ENCODE measurements around the gene GJB6.
"Not testable (repeated sequence)": the region's sequence is repeated elsewhere in the genome, so short reads cannot be mapped to it uniquely, and the experiment has no call there.

Gene GJB6

GRCh38 chr13:20231839-20232555, at the start of gene GJB6:
Gene GJB6, minus strand, starts transcription at chr13:20232319. Its CDS starts 8,839 bp downstream, at chr13:20223480.
- ATAC-seq: peak; percentile 63
- peak; percentile 49 for DNase-seq

DNA sequence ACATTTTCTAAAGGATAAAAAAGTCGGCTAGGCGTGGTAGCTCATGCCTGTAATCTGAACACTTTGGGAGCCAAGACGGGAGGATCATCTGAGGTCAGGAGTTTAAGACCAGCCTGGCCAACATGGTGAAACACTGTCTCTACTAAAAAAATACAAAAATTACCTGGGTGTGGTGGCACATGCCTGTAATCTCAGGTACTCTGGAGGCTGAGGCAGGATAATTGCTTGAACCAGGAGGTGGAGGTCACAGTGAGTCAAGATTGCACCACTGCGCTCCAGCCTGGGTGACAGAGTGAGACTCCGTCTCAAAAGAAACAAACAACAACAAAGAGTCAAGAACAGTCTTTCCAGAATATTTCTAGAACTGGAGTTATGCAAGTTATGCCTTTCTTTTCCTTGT, 44.8 kb upstream of the GJB6 start:
- ATAC-seq, DNase-seq: not testable (repeated sequence)

DNA sequence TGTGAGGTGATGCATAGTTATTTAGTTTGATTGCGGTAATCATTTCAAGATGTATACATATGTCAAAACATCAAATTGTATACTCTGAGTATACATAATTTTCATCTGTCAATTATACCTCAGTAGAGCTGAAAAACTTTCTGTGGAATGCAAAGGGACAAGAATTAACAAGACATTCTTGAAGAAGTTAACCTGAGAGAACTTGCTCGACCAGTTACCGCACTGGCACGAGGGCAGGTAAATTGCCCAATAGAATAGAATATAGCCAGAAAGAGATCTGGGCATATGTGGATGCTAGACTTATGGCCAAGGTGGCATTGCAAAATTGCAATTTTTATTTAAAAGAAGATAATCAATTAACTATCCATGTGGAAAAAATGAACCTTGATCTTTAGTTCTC, 42.3 kb upstream of the GJB6 start:
- DNase-seq: no peak
- no peak for ATAC-seq

DNA sequence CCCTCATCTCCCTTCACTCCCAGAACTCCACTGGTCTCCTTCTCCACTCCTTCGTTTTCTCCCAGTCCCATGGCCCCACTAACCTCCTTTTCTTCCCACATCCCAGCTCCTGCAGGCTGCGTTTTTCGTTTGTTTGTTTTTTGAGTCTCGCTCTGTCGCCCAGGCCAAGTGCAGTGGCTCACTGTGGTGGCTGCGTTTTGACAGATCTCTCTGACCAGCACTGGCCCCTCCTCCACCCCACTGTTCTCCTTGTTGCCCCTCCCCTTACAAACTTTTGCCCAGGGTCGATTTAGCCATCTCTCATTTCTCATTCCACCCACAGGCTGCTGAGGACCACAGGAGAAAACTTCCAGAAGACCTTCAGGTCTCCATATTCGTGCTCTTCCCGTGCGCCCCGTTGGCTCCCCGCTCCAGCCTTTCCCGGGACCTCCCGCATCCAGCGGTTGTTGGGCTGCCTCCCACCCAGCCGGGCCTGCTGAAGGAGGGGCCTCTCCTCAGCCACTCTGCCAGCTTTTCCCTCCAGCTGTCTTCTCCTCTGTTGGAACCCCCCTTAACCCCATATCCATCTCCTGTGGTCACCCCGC, 40.6 kb upstream of the GJB6 start:
- no peak for DNase-seq
- no peak for ATAC-seq

GRCh38 chr13:20272104-20272503, 40.0 kb upstream of the GJB6 start:
- ATAC-seq: no peak
- no peak for DNase-seq

DNA sequence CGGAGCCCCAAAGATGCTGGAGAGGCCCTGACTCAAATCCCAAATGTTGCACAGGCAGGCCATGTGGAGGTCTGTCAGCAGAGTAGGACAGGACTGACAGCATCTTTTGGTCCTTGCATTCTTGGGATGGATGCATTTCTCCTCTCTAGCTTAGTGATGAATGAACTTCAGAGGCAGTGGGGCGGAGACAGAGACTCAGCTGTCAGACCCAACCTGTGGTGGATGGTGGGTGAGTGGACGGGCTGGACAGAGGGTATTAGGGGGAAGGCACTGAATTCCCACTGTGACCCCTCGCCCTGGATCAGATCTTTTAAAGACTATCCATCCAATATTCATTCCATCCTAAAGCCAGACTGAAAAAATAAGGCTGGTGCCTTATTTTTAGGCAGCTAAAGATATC, 39.3 kb upstream of the GJB6 start:
- DNase-seq (no peak), ATAC-seq (no peak)

GRCh38 chr13:20270163-20270865, 38.2 kb upstream of the GJB6 start:
- no peak for DNase-seq
- no peak for ATAC-seq

DNA sequence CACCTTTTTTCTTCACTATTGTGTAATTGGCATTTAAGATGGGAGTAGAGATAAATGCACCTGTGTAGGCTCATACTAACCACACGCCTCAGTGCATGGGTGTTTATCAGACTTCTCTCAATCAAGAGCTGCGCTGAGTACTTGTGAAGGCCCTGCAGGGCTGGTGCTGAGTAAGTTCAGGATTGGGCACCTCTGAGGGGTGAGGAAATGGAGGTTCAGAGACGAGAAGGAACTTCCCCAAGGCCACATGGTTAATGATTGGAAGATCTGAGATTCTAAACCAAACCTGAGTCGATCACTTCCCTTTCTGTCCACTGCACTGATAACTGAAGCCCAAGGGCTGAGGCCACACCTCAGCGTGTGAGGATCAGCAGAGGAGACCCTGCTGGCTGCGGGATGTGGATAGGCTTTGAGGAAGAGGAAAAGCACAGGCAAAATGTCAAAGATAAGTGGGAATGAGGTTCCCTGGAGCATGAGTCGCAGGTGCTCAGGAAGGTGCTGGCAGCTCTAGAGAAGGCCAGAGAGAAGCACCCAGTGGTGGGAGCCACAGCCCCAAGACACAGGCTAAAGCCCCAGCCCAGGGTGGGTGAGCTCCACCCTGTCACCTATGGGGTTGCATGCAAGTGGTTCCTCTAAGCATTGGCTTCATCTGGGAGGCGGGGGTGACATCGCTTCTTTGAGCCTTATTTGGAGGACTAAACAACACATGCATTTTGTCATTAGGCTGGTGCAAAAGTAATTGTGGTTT, 32.3 kb upstream of the GJB6 start:
- no peak for DNase-seq
- ATAC-seq: peak; percentile 61

DNA sequence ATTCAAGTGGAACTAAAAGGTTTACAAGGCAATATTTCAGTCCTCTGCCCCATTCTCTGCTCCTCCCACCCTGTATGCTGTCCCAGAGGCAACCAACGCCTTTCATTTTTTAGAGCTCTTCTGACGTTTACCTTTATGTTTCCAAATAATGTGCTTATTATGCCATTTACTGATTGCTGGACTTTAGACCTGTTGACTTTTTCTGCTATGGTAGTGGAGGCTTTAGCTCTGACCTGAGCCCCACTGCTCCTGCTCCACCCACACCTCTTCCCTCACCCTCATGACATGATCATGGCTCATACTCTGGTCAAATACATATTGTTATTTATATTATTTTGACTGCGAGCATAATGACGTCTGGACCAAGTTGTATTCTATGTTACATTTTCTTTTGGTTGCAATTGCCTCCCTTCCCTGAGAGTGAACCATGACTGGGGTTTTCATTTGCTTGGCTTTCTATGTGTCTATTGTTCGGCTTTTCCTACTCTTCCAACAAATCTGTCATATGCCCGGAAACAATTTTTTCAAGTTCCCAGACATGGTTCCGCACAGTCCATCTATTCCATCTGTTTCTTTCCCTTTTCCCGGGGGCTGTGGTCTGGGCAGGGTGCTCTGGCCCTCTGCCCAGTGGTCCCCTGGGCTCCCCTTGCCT, 31.4 kb upstream of the GJB6 start:
- no peak for DNase-seq
- no peak for ATAC-seq

DNA sequence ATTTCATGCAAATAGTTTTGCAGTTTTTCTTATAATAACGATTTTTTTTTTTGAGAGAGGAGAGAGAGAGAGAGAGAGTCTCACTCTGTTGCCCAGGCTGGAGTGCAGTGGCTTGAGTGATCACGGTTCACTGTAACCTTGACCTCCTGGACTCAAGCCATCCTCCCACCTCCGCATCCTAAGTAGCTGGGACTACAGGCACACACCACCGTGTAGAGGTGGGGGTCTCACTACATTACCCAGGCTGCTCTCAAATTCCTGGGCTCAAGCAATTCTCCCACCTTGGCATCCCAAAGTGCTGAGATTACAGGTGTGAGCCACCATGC, 26.8 kb upstream of the GJB6 start:
- ATAC-seq (no peak), DNase-seq (no peak)

GRCh38 chr13:20258208-20258962, 26.3 kb upstream of the GJB6 start:
- DNase-seq: no peak
- ATAC-seq: no peak

- no peak for ATAC-seq
Observed at GRCh38 chr13:20254076-20254475, 22.0 kb upstream of the GJB6 start.

DNA sequence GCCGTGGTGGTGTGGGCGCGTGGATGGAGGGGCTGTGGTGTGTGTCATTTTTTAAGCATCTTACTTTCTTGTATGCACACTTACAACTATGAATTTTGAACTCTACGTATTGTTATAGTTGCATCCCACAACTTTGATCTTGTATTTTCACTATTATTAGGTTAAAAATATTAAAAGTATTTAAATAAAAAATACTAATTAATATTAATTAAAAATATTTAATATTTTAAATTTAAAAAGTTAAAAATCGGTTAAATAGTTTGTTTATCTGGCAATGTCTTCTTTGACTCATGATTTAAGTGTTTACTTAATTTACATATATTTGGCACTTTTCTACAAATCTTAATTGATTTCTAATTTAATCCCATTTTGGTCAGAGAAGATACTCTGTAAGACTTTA, 17.8 kb upstream of the GJB6 start:
- DNase-seq: no peak
- ATAC-seq: no peak

More at GRCh38 chr13:20254076-20254475, 22.0 kb upstream of the GJB6 start:
- no peak for DNase-seq

- ATAC-seq (no peak), DNase-seq (no peak)
Observed at GRCh38 chr13:20247963-20248362, 15.8 kb upstream of the GJB6 start.

DNA sequence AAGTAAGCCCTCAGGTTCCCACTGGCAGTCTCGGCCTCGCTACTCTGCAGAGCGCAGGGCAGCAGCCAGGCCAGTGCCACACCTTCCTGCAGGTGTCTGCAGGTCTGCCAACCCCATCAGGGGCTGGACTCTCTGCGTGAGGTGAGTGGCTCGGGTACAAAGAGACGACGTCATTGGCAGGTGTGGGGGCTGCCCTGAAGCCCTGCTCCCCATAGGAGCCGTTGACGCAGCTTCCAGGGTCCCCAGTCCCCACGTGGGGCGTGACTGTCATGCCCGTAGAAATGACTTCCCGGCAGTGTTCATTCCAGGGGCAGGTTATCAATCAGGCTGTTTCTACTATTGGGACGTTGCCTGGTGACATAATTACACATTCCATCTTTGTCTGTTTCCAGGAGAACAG, 15.3 kb upstream of the GJB6 start:
- ATAC-seq: no peak
- DNase-seq: no peak

GRCh38 chr13:20241593-20241992, 9.5 kb upstream of the GJB6 start:
- DNase-seq (no peak), ATAC-seq (no peak)

- ATAC-seq (no peak), DNase-seq (no peak)
Observed at GRCh38 chr13:20239748-20240147, 7.6 kb upstream of the GJB6 start.

- ATAC-seq (no peak), DNase-seq (no peak)
Observed at GRCh38 chr13:20232556-20233277, 598 bp upstream of the GJB6 start.

DNA sequence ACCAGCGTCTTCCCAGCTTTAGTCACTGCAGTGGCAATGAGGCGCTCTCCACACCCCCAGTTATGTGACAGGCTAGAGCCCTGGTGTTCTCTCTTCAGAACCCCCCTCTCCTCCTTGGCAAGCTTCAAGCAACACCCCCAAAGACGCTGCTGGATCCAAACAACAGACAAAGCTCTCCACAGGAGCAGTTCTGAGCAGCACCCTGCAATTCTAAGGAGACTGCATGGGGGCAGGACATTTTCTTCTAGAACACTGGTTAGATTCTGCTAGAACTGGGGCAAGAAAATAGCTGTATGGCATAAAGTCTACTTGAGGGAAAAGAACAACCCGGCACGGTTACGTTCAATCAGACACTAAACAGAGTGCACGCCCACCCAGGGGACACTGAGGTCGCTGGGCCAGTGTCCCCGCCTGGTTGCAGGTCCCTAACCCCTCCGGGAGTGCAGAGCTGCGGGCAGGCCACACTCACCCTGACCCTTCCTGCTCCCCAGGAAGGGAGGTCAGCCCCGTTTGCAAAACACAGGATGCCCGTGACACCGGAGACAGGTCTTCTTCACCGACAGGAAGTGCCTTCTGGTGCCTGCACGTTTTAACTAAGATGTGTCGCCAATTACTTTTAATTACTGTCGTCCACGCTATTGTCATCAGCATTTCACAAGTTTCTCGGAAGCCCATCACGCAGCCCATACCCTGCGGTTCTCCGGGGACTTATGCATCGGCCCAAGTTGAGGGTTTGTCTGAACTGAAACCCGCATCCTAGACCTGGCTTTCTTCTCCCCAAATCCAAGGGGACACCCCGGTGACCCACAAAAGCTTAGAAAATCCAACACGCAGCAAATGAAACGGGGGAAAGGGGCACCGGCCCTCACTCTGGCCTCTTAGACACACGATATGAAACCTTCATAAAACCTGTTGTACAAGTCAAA, 943 bp downstream of the GJB6 start:
- ATAC-seq (peak; percentile 16), DNase-seq (peak; percentile 9)

- DNase-seq (no peak), ATAC-seq (no peak)
Observed at GRCh38 chr13:20227730-20228129, 4.4 kb downstream of the GJB6 start.
